Hepatocyte (in vitro differentiated cells): ENCODE results near the gene AP5S1. TPM values are rescaled to one million over a fixed set of nuclear protein-coding genes. Genes with fewer than 3 reads are reported as not detected.

Source experiments
- DNase-seq: peaks from one replicate; pipeline ENCODE4 v3.0.0-alpha.2; 2016; ENCODE audit warnings: low spot score
- H2AFZ ChIP-seq: fragments of 200-600 bp; sonication (generic); 2 replicates; pipeline ENCODE4 v1.6.0; 2016; ENCODE audit warnings: antibody characterized with exemption, mild to moderate bottlenecking
- H3K27ac ChIP-seq: fragments of 200-600 bp; sonication (generic); 2 replicates; pipeline ENCODE4 v1.5.1; 2016; ENCODE audit warnings: mild to moderate bottlenecking
- H3K27me3 ChIP-seq: fragments of 200-600 bp; sonication (generic); 2 replicates; pipeline ENCODE4 v1.6.1; 2016
- H3K36me3 ChIP-seq: fragments of 200-600 bp; sonication (generic); replicated peaks from 2 replicates; pipeline ENCODE4 v1.5.1; 2016; ENCODE audit warnings: low read depth; ENCODE audit not compliant: insufficient read depth
- H3K4me1 ChIP-seq: fragments of 200-600 bp; sonication (generic); 2 replicates; pipeline ENCODE4 v1.5.1; 2016; ENCODE audit warnings: mild to moderate bottlenecking, moderate library complexity; ENCODE audit not compliant: insufficient read depth
- H3K4me2 ChIP-seq: fragments of 200-600 bp; sonication (generic); 2 replicates; pipeline ENCODE4 v1.6.0; 2016
- H3K4me3 ChIP-seq: fragments of 200-600 bp; sonication (generic); 2 replicates; pipeline ENCODE4 v1.5.1; 2016; ENCODE audit warnings: mild to moderate bottlenecking
- H3K79me2 ChIP-seq: fragments of 200-600 bp; sonication (generic); 2 replicates; pipeline ENCODE4 v1.6.0; 2017; ENCODE audit warnings: mild to moderate bottlenecking
- H3K9me2 ChIP-seq: fragments of 200-600 bp; sonication (generic); replicated peaks from 2 replicates; pipeline ENCODE4 v1.6.0; 2017; ENCODE audit warnings: mild to moderate bottlenecking; ENCODE audit not compliant: insufficient read depth
- H3K9me3 ChIP-seq: fragments of 200-600 bp; sonication (generic); 2 replicates; pipeline ENCODE4 v1.5.1; 2016; ENCODE audit warnings: low read depth, mild to moderate bottlenecking
- H4K20me1 ChIP-seq: fragments of 200-600 bp; sonication (generic); 2 replicates; pipeline ENCODE4 v1.6.0; 2016; ENCODE audit warnings: mild to moderate bottlenecking; ENCODE audit not compliant: insufficient read depth, poor library complexity, severe bottlenecking
- EZH2 ChIP-seq: fragments of 200-600 bp; sonication (generic); IDR thresholded peaks from 2 replicates; pipeline ENCODE4 v1.6.1; 2016; ENCODE audit warnings: antibody characterized with exemption, mild to moderate bottlenecking, borderline replicate concordance
- EZH2phosphoT487 ChIP-seq: fragments of 200-600 bp; sonication (generic); IDR thresholded peaks from one replicate; pipeline ENCODE4 v1.6.1; 2018; ENCODE audit warnings: antibody characterized with exemption, mild to moderate bottlenecking, low read depth, moderate library complexity; ENCODE audit not compliant: unreplicated experiment, severe bottlenecking
- WGBS: methylation state at CpG from one replicate; pipeline ENCODE4 v1.1.6; 2016; ENCODE audit warnings: low lambda C conversion rate; ENCODE audit errors: missing lambda C conversion rate; 5-methylcytosine and 5-hydroxymethylcytosine counted together
- polyA plus RNA-seq: library from polyadenylated mRNA; unstranded; fragments of >200 nt; fragmentation: Nextera tagmentation; extraction: Ambion mirVana; gene quantifications from 2 replicates; pipeline ENCODE4 v1.2.1, GENCODE V29; 2016
- total RNA-seq: library from RNA; depleted of rRNA; stranded (reverse); fragments of >200 nt; gene quantifications from 2 replicates; pipeline ENCODE4 v1.2.3, GENCODE V29; 2014
- TF ChIP-seq, protein P1 (sequence below): fragments of 200-600 bp; sonication (generic); IDR thresholded peaks from 2 replicates; pipeline ENCODE4 v1.5.1; 2016; ENCODE audit warnings: antibody characterized with exemption, mild to moderate bottlenecking; ENCODE audit not compliant: poor library complexity

Gene AP5S1
- total and polyA plus RNA-seq, 2 experiments from 2014 or later, result 13.8 to 21.8 TPM

DNA sequence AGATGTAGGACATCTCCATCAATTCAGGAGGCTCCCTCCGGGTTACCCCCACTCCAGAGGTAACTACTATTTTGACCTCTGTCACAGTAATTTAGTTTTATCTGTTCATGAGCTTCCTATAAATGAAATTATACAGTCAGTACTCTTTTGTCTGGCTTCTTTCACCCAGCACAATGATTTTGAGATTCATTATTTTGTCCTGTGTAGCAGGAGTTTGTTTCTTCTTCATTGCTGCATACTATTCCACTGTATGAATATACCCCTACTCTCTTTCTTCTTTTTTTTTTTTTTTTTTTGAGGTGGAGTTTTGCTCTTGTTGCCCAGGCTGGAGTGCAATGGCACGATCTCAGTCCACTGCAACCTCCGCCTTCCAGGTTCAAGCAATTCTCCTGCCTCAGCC is 11.8 kb upstream of the AP5S1 start:
- H2AFZ ChIP-seq, result no peak overlapping the region
- no peak overlapping the region for H3K4me3 ChIP-seq
- H3K4me2 ChIP-seq, result peak overlapping the region; percentile 42
- DNase-seq, result no peak
- H3K9me3 ChIP-seq, result no peaks in the 10 kb centered on the region
- TF ChIP-seq EZH2phosphoT487, result no peak
- TF ChIP-seq EZH2, result no peak
- TF ChIP-seq, protein P1, sequence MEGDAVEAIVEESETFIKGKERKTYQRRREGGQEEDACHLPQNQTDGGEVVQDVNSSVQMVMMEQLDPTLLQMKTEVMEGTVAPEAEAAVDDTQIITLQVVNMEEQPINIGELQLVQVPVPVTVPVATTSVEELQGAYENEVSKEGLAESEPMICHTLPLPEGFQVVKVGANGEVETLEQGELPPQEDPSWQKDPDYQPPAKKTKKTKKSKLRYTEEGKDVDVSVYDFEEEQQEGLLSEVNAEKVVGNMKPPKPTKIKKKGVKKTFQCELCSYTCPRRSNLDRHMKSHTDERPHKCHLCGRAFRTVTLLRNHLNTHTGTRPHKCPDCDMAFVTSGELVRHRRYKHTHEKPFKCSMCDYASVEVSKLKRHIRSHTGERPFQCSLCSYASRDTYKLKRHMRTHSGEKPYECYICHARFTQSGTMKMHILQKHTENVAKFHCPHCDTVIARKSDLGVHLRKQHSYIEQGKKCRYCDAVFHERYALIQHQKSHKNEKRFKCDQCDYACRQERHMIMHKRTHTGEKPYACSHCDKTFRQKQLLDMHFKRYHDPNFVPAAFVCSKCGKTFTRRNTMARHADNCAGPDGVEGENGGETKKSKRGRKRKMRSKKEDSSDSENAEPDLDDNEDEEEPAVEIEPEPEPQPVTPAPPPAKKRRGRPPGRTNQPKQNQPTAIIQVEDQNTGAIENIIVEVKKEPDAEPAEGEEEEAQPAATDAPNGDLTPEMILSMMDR, result no peak
- H3K79me2 ChIP-seq, result peaks cover 4% of the 10 kb centered on the region
- peak overlapping the region; percentile 97 for H3K27ac ChIP-seq
- no peaks in the 10 kb centered on the region for H3K36me3 ChIP-seq
- peaks cover 50% of the 10 kb centered on the region for H3K4me1 ChIP-seq
- WGBS, result 97% methylated on average over 3 of the region's 3 CpGs
- no peaks in the 10 kb centered on the region for H3K9me2 ChIP-seq
- H4K20me1 ChIP-seq, result no peaks in the 10 kb centered on the region
- no peaks in the 10 kb centered on the region for H3K27me3 ChIP-seq

DNA sequence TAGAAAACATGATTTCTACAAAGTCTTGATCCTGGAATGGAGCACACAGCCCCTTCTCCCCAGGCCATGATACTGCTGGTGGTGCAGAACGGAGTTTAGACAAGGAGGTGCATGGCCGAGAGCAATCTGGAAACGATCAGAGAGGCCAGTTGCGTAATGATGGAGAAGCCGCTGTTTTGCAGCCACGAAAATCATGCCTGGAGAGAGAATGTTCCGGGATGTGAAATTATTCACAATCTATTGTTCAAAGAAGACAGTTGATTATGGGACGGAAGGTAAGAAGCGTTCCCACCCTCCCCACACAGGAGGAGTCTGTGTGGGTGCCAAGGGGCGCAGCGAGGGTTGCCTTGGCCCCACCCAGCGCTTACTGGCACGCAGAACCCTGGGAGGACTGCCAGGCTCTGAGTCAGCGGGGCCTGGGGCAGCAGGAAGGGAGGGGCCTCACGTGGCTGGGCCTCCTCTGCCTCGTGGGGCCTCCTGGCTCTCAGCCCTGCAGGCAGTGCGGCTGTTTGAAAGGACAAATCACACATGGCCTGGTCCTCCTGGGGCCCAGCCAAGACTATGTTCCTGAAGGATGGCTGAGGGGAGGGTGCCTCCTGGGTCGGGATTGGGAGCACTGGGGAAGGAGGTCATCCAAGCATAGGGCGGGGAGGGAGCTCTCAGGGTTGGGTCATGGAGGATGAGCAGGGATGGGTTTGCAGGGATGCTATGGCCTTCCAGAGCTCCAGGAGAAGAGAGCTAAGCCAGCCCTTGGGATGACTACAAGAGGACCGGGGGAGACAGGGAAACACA is 8.7 kb upstream of the AP5S1 start:
- WGBS, result 38% methylated on average over 19 of the region's 20 CpGs
- TF ChIP-seq, protein P1, result no peak
- TF ChIP-seq EZH2 (no peak), EZH2phosphoT487 (no peak)
- H3K27me3 ChIP-seq, result no peaks in the 10 kb centered on the region
- H3K4me2 ChIP-seq, result peak overlapping the region; percentile 66
- H3K4me3 ChIP-seq, result no peak overlapping the region
- H3K9me2 ChIP-seq, result no peaks in the 10 kb centered on the region
- peak overlapping the region; percentile 95 for H3K27ac ChIP-seq
- no peak overlapping the region for H2AFZ ChIP-seq
- H3K36me3 ChIP-seq, result no peaks in the 10 kb centered on the region
- peaks cover 47% of the 10 kb centered on the region for H3K4me1 ChIP-seq
- peaks cover 4% of the 10 kb centered on the region for H3K79me2 ChIP-seq
- DNase-seq, result peak; percentile 95
- H3K9me3 ChIP-seq, result no peaks in the 10 kb centered on the region
- H4K20me1 ChIP-seq, result no peaks in the 10 kb centered on the region

DNA sequence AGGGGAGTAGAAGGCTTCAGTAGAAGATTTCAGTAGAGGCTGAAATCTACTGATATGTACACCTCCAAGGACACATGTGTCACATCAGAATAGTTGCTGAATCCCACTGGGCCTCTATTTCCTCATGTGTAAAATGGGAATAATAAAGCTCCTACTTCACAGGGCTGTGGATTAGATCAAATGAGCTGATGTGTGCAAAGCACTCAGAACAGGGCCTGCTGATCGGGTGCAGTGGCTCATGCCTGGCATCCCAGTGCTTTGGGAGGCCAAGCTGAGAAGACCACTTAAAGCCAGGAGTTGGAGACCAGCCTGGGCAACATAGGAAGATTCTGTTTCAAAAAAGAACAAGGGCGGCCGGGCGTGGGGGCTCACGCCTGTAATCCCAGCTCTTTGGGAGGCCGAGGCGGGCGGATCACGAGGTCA is 8.1 kb upstream of the AP5S1 start:
- H3K4me2 ChIP-seq, result peak overlapping the region; percentile 22
- no peak overlapping the region for H2AFZ ChIP-seq
- H3K9me3 ChIP-seq, result no peaks in the 10 kb centered on the region
- H4K20me1 ChIP-seq, result no peaks in the 10 kb centered on the region
- H3K4me3 ChIP-seq, result no peak overlapping the region
- H3K27me3 ChIP-seq, result no peaks in the 10 kb centered on the region
- no peaks in the 10 kb centered on the region for H3K9me2 ChIP-seq
- H3K79me2 ChIP-seq, result peaks cover 4% of the 10 kb centered on the region
- peaks cover 41% of the 10 kb centered on the region for H3K4me1 ChIP-seq
- no peaks in the 10 kb centered on the region for H3K36me3 ChIP-seq
- DNase-seq, result no peak
- 99% methylated on average over 9 of the region's 9 CpGs for WGBS
- H3K27ac ChIP-seq, result peak overlapping the region; percentile 95
- TF ChIP-seq, protein P1, result no peak
- TF ChIP-seq EZH2phosphoT487 (no peak), EZH2 (no peak)
